Activated CD4-positive, alpha-beta T cell treated with anti-CD3 and anti-CD28 coated beads for 48 hours (primary cell): ENCODE data around the gene KLF12.

Experiments used
- DNase-seq: peaks from one replicate; pipeline ENCODE4 v3.0.0-alpha.2; 2020

Gene KLF12

DNA sequence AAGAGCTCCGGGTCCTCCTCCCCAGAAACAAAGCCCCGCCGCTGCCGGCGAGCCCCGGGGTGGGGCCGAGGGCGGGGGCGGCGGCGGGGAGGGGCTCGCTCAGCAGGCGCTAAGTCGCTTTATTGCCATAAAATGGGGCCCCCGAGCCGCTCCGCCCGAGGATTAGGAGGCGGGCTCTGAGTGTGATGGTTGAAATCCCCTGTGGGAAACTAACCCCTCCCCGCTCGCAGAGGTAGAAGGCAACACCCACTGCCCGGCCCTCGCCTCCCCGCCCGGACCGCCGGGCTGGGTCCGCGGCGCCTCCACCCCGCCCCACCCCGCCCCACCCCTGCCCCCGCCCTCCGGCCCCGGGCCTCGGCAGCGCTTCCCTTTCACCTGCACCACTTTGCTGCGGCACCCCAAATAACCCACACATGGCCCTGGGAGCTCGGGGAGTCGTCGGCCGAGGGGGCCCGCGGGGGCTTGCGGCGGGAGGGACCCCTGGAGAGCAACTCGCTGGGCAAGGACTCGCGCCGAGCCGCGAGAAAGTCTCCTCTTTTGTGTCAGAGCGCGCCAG is at the start of gene KLF12:
Gene KLF12, minus strand, starts transcription at position 184 of the 556 bp plus-strand sequence.
- DNase-seq: peak; percentile 95

DNA sequence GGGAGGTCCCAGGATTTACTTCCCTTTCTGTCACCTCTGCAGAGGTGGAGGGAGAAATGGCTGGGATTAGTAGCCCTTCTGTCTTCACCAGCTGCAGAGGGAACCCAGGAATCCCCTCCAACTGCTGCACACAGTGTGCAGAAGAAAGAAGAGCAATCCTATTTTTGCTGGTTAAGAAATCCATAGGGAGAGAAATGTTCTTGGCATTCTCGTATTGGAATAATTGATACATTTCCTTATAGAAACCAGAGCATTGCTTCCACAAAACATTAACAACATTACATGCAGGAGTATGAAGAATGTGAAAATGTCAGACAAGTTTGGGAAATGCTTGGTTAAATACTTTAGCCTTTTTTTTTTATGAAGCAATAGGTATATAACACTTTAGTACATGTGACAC is 48.3 kb upstream of the KLF12 start:
- no peak for DNase-seq

DNA sequence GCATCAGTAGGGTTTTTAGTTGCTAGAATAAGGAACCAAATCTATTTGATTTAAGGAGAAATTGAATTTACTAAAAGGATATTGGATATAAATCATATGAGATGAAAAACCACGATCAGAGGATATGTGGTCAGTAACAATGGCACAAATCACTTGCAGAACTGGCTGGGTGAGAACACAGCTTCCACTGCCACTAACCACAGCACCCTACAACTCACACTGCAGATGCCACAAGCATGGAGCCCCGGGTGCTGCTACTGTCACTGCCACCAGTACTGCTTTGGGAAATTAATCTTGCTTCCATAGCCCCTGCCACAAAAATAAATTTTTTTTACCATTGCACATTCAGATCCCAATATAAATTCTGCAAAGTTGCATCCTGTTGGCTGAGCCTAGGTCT is 40.6 kb upstream of the KLF12 start:
- no peak for DNase-seq

DNA sequence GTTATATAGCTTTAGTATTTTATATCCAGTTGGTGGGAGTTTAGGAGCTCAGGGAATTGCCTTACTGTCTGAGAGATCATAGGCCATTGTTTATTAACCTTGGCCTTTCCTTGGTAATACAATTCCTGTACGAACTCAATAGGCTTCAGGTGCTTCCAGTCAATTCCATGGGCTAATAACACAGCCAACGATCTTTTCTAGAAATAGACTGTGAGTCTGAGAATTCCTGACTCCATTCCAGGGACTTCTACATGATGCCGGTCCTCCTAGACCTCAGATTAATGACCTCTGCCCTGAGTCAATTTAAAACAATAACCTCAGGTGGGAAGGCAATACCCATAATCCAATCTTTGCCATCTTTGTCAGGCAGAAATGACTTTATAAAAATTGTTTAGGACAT is 39.6 kb upstream of the KLF12 start:
- DNase-seq: no peak

GRCh38 chr13:74171641-74172040 is 37.4 kb upstream of the KLF12 start:
- no peak for DNase-seq

GRCh38 chr13:74169676-74170075 is 35.5 kb upstream of the KLF12 start:
- no peak for DNase-seq

DNA sequence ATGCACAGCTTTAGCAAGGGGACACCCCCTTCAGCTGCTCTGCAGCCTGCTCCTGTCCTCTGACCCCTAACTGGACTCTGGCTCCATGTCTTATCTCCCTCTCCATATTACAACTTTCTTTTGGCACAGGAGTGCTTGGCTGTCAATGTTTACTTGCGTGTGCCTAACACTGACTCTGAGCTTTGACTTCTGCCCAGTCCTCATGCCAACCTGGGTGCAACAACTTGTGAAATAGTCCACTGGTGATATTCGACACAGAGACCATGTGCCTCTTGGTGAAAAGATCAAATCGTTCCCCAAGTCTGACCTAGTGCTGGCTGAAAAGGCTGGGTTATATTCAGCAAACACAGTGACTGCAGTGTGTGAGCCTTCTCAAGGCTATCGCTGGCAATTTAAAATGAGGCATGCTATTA is 34.1 kb upstream of the KLF12 start:
- no peak for DNase-seq

DNA sequence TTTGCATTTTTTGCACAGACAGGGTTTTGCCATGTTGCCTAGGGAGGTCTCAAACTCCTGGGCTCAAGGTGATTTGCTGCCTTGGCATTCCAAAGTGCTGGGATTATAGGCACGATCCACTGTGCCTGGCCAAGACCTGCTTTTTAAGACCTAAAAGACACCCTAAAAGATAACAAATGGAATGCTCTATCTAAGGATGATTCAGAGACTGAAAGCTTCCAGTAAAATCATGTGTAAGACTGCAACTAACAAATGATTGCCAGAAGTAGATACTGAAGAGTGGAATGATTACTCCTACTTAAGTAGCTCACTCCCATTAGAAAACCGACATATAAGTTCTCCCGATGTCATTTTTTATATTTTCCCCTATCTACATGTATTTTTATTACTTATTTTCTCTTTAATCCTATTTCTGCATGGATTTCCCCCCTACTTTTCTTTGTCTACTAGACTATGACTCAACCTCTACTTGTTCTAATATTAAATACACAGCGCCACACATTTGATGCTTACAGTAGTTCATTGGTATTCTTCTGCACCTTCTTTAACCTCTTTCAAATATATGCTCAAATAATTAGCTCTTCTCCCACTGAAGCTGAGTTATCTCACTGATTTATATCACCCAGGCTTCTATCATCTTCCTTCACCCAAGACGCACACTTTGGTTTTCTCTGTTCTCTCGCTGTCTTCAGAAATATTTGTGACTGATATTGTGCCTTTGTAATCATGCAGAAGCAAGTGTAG is 32.2 kb upstream of the KLF12 start:
- no peak for DNase-seq

GRCh38 chr13:74162782-74163181 is 28.6 kb upstream of the KLF12 start:
- no peak for DNase-seq

DNA sequence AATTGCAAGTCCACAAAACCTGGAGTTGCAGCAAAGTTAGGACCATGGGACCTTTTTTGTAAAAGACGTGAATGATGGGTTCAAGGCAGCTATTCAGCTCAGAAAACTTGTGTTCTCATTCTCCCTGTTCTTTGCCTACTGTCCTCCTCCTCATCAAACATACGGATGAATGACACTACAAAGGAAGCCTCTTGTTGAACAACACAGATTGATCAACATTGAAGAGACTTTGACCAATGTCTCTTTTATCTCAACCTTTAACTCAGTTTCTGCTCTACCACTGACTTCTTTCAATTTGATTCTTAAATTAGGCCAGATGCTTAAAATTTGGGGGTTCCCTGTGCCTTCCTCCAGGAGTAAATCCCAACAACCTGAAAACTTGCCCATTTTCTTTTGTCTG is 27.9 kb upstream of the KLF12 start:
- no peak for DNase-seq

DNA sequence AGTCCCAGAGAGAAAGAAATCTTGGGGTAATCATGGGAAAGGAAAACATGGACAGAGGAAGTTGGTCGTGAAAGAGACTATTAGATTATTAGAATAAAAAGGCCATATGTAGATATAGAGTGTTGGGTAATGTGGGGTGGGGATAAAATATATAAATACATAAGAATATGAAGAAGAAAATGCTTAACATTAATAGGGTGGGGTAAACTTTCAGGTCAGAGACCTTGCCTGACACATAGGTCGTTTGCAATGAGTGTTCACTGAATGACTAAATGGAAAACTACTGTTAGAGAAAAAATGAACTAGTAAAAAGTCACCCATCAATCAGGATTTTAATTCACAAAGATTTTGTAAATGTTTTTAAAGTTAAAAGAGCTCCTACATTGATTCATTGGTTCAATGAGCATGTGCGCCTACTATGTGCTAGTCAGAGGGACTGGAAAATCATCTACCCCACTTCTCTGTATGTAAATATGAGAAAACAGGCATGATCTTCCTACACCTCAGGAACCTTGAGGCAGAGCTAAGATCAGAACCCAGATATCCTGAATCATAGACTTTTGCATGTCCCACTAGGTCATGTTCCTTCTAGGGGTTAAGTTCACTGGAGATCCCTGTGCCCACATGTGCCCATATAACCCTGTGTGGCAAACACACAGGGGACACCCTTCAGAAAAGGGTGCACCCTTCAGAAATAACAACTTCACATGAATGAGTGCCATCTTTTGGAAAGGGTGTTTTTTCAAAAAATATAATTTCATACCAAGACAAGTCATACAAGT is 24.6 kb upstream of the KLF12 start:
- DNase-seq: no peak

DNA sequence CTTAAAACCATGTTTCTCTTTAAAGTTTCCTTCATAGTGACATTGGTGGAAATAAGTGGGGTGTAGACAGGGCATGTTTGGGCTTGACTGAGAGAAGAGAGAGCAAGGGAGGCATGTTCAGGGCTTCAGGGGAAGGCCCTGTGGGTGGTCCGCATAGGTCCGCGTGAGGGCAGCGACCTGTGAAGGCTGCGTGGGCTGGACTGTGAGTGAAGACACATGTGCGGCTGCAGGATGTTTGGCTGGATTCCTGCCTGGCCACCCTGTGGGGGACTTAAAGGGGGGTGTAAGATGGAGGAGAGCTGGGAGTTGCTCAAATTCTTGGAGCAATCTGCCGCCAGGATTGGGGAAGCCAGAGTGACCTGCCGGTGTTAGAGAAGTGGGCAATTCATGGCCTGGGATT is 23.8 kb upstream of the KLF12 start:
- DNase-seq: no peak

GRCh38 chr13:74154981-74155380 is 20.8 kb upstream of the KLF12 start:
- DNase-seq: no peak

GRCh38 chr13:74153316-74153715 is 19.1 kb upstream of the KLF12 start:
- DNase-seq: no peak

GRCh38 chr13:74151859-74152258 is 17.7 kb upstream of the KLF12 start:
- DNase-seq: no peak

DNA sequence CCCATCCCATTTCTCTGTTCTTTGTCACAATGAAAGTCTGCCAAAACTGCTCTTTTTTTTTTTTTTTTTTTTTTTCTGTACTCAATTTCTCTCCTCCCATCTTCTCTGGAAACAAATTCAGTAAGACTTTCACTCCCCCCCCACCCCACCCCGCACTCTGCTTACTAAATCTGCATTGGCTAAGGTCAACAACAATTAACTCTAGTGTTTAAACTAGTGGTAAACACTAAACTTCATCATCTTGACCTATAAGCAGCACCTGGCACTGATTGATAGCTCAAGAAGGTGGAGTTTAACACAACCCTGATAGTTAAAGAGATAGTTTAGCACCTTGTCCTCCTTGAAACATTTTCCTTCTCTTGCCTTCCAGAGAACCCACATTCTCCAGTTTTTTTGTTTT is 14.1 kb upstream of the KLF12 start:
- no peak for DNase-seq

- DNase-seq: no peak
Observed at GRCh38 chr13:74145249-74145975, 11.2 kb upstream of the KLF12 start.

GRCh38 chr13:74144269-74144668 is 10.1 kb upstream of the KLF12 start:
- no peak for DNase-seq

- DNase-seq: no peak
Observed at GRCh38 chr13:74142257-74142656, 8.1 kb upstream of the KLF12 start.

DNA sequence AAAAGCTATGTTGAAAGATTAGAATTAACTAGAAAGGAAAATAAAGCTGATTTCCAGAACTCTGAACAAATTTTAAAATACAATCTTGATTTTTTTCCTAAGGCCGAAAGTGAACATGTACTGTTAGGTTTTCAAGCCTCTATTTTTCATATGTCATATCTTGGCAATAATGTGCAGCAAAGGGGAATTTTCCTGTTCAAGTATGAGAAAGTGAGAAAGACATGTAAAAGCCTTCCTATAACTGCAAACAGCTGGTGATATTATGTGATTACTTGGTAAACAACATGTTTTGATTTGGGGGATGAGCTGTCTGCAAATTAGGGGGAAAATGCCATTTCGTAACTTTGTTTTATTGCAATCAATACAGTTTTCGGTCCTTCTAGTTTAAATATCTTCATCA is 4.0 kb upstream of the KLF12 start:
- no peak for DNase-seq

DNA sequence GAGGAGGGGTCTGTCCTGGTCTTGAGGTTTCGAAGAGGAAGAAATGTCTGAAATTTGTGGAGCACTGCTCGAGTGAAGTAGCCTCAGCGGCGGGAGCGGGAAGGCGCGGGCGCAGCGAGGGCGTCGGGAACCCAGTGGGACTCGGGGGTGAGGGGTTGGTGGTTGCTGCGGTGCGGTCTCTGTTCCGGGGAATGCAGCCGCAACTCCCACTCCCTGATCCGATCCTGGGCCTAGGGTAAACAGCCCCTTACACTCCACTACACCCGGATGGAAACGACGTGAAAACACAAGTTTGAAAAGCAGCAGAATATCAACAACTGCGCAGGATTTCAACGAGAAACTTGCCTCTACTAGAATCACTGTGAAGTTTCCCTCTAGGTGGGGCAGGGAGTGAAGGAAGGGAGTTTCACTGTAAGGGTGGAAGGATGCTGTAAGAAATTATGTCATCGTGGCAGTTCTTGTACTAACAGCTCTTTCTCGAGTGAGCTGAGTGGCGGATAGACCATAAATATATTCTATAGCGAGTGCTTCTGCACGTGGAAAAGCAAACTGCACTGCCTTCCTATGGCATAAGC is 2.0 kb upstream of the KLF12 start:
- peak; percentile 50 for DNase-seq

DNA sequence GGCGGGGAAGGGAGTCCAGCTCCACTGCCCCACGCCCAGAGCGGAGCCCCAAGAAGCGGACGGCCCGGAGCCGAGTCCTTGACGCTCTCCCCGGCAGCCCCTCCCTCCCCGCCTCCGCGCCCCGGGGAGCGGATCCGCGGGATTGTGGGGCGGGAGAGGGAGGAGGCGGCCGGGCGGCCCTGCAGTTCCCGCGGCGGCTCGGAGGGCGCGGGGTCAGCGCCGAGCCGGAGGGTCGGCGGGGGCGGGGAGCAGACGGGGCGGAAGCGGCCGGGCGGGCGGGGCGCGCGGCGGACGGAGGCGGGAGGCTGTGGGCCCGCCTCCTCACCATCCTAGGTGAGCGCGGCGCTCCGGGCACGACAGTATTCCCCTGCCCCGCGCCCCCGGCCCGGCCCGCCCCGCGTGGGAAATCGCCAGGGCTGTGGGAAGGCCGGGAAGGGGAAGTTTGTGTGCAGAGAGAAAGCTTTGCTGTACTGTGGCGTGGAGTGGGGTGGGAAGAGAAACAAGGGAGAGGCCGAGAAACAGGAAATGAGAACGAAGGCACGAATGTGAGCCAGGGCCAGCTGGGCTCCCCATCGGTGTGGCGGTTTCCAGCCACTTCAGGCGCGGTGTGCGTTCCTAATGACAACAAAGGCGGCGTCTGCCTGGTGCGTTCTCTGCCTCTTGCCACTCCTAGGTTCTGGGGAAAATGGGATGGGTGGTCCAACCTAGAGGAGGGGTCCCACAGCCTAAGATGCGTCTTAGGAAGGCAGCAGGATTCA is 1.3 kb upstream of the KLF12 start:
- DNase-seq: peak; percentile 69
